ENCODE measurements around the gene EBF4. TPM values are rescaled to one million over a fixed set of nuclear protein-coding genes. Genes with fewer than 3 reads are reported as not detected.

EBF4 gene
- total RNA-seq, 1 experiment from 2014 or later, result 2.7 TPM

DNA sequence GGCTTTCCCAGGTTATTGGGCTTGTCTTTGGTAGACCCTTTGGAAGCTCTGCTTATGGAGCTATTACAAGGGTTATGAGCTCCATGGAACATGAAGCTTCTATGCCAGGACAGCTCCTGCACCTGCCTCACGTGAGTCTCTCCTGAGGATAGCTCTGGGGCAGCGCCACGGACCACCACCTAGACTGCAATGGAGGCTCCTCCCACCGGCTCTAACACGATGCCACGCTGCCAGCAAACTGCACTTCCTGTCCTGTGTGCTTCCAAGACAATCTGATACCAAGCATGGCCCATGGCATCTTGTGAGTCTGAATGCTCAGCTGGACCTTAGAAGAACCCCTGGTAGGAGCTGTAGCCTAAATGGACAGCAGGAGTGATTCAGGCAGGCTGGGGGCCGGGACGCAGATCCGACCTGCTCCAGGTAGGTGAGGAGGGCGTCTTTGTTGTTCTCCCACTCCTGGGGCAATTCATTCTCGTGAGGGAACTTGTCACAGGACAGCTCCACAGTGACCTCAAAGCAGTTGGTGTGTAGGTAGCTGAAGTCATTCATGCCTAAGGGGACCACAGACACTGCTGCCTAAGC is 102.4 kb downstream of the EBF4 start:
- Mint-ChIP-seq H3K27ac (no peak overlapping the region), H3K4me1 (peaks cover 13% of the 10 kb centered on the region), H3K36me3 (peaks cover 22% of the 10 kb centered on the region), H3K9me3 (no peaks in the 10 kb centered on the region), H3K4me3 (no peak overlapping the region), H3K27me3 (ENCODE audit: low read depth) (peaks cover 5% of the 10 kb centered on the region; the same call in 1 of the 2 replicates)
- TF ChIP-seq, protein P1, sequence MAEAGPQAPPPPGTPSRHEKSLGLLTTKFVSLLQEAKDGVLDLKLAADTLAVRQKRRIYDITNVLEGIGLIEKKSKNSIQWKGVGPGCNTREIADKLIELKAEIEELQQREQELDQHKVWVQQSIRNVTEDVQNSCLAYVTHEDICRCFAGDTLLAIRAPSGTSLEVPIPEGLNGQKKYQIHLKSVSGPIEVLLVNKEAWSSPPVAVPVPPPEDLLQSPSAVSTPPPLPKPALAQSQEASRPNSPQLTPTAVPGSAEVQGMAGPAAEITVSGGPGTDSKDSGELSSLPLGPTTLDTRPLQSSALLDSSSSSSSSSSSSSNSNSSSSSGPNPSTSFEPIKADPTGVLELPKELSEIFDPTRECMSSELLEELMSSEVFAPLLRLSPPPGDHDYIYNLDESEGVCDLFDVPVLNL (CRISPR knock-in tag; IDR thresholded peaks at IDR 0.05; ENCODE audit: borderline replicate concordance, low read depth), result no peak
- TF ChIP-seq ESRRA (CRISPR knock-in tag; IDR thresholded peaks at IDR 0.05; ENCODE audit: borderline replicate concordance) (no peak), HMGA2 (CRISPR knock-in tag; IDR thresholded peaks at IDR 0.05) (no peak), ZNF317 (CRISPR knock-in tag; IDR thresholded peaks at IDR 0.05; ENCODE audit: borderline replicate concordance, low read depth) (no peak), SP1 (CRISPR knock-in tag; conservative IDR thresholded peaks at IDR 0.05) (no peak), ZNF263 (CRISPR knock-in tag; IDR thresholded peaks at IDR 0.05; ENCODE audit: low read depth) (no peak), NR1H2 (CRISPR knock-in tag; IDR thresholded peaks at IDR 0.05) (no peak), ZNF416 (CRISPR knock-in tag; IDR thresholded peaks at IDR 0.05) (no peak)
- TF ChIP-seq, protein P2, sequence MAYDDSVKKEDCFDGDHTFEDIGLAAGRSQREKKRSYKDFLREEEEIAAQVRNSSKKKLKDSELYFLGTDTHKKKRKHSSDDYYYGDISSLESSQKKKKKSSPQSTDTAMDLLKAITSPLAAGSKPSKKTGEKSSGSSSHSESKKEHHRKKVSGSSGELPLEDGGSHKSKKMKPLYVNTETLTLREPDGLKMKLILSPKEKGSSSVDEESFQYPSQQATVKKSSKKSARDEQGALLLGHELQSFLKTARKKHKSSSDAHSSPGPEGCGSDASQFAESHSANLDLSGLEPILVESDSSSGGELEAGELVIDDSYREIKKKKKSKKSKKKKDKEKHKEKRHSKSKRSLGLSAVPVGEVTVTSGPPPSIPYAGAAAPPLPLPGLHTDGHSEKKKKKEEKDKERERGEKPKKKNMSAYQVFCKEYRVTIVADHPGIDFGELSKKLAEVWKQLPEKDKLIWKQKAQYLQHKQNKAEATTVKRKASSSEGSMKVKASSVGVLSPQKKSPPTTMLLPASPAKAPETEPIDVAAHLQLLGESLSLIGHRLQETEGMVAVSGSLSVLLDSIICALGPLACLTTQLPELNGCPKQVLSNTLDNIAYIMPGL (CRISPR knock-in tag; IDR thresholded peaks at IDR 0.05), result no peak
- ATAC-seq (no peak), DNase-seq (ENCODE audit: low spot score) (no peak)
- CTCF ChIA-PET, result interaction anchor here (0.7 to 1.0 kb wide), 2 partner anchors 57 to 106 kb away, joined by 3 read pairs; no protein-coding TSS in a partner anchor
- POLR2A ChIA-PET, result interaction anchor here (0.5 kb wide), 1 partner anchor 130 kb away, joined by 3 read pairs; no protein-coding TSS in a partner anchor

DNA sequence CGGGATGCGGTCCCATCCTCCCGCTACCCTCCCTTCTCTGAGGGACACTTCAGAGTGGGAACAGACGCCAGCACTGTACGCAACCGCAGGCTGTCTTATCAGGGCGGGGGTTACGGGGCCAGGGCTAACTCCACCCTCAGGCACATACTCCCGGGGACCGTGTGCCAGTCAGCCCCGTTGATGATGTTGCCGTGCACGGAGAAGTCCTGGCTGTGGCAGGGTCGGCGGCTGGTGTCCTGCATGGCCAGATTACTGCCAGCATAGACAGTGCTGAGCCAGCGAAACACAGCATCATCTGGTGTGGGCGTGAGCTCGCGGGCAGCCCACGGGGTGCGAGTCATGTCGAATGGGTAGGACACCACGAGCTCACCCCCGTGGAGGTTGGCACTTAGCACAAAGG is 102.9 kb downstream of the EBF4 start:
- no peaks in the 10 kb centered on the region for H3K9me3 Mint-ChIP-seq

More for the DNA sequence above, 102.9 kb downstream of the EBF4 start:
- peaks cover 22% of the 10 kb centered on the region for H3K36me3 Mint-ChIP-seq
- CTCF ChIA-PET, result interaction anchor here (0.7 to 1.0 kb wide), 2 partner anchors 57 to 107 kb away, joined by 3 read pairs; no protein-coding TSS in a partner anchor
- DNase-seq (ENCODE audit: low spot score) (no peak), ATAC-seq (no peak)
- peaks cover 14% of the 10 kb centered on the region for H3K4me1 Mint-ChIP-seq
- H3K4me3 Mint-ChIP-seq, result no peak overlapping the region
- POLR2A ChIA-PET, result interaction anchor here (0.5 kb wide), 1 partner anchor 131 kb away, joined by 3 read pairs; no protein-coding TSS in a partner anchor
- peaks cover 5% of the 10 kb centered on the region; the same call in 1 of the 2 replicates for H3K27me3 Mint-ChIP-seq (ENCODE audit: low read depth)
- TF ChIP-seq NFYB (CRISPR knock-in tag; conservative IDR thresholded peaks at IDR 0.05; ENCODE audit: low read depth) (no peak), FOXJ3 (CRISPR knock-in tag; IDR thresholded peaks at IDR 0.05; ENCODE audit: borderline replicate concordance) (no peak), ZNF416 (CRISPR knock-in tag; IDR thresholded peaks at IDR 0.05) (no peak), ZNF423 (CRISPR knock-in tag; IDR thresholded peaks at IDR 0.05) (no peak), KAT7 (CRISPR knock-in tag; IDR thresholded peaks at IDR 0.05; ENCODE audit: borderline replicate concordance) (no peak), NFE2L1 (CRISPR knock-in tag; IDR thresholded peaks at IDR 0.05) (no peak), FOXP1 (CRISPR knock-in tag; IDR thresholded peaks at IDR 0.05; ENCODE audit: borderline replicate concordance) (no peak), CBFB (CRISPR knock-in tag; IDR thresholded peaks at IDR 0.05; ENCODE audit: low read depth) (no peak)
- TF ChIP-seq, protein P3, sequence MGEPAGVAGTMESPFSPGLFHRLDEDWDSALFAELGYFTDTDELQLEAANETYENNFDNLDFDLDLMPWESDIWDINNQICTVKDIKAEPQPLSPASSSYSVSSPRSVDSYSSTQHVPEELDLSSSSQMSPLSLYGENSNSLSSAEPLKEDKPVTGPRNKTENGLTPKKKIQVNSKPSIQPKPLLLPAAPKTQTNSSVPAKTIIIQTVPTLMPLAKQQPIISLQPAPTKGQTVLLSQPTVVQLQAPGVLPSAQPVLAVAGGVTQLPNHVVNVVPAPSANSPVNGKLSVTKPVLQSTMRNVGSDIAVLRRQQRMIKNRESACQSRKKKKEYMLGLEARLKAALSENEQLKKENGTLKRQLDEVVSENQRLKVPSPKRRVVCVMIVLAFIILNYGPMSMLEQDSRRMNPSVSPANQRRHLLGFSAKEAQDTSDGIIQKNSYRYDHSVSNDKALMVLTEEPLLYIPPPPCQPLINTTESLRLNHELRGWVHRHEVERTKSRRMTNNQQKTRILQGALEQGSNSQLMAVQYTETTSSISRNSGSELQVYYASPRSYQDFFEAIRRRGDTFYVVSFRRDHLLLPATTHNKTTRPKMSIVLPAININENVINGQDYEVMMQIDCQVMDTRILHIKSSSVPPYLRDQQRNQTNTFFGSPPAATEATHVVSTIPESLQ (CRISPR knock-in tag; IDR thresholded peaks at IDR 0.05), result no peak
- TF ChIP-seq, protein P4, sequence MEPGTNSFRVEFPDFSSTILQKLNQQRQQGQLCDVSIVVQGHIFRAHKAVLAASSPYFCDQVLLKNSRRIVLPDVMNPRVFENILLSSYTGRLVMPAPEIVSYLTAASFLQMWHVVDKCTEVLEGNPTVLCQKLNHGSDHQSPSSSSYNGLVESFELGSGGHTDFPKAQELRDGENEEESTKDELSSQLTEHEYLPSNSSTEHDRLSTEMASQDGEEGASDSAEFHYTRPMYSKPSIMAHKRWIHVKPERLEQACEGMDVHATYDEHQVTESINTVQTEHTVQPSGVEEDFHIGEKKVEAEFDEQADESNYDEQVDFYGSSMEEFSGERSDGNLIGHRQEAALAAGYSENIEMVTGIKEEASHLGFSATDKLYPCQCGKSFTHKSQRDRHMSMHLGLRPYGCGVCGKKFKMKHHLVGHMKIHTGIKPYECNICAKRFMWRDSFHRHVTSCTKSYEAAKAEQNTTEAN (CRISPR knock-in tag; IDR thresholded peaks at IDR 0.05), result no peak
- TF ChIP-seq, protein P5, sequence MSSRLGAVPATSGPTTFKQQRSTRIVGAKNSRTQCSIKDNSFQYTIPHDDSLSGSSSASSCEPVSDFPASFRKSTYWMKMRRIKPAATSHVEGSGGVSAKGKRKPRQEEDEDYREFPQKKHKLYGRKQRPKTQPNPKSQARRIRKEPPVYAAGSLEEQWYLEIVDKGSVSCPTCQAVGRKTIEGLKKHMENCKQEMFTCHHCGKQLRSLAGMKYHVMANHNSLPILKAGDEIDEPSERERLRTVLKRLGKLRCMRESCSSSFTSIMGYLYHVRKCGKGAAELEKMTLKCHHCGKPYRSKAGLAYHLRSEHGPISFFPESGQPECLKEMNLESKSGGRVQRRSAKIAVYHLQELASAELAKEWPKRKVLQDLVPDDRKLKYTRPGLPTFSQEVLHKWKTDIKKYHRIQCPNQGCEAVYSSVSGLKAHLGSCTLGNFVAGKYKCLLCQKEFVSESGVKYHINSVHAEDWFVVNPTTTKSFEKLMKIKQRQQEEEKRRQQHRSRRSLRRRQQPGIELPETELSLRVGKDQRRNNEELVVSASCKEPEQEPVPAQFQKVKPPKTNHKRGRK (CRISPR knock-in tag; IDR thresholded peaks at IDR 0.05; ENCODE audit: borderline replicate concordance), result no peak
- TF ChIP-seq, protein P6, sequence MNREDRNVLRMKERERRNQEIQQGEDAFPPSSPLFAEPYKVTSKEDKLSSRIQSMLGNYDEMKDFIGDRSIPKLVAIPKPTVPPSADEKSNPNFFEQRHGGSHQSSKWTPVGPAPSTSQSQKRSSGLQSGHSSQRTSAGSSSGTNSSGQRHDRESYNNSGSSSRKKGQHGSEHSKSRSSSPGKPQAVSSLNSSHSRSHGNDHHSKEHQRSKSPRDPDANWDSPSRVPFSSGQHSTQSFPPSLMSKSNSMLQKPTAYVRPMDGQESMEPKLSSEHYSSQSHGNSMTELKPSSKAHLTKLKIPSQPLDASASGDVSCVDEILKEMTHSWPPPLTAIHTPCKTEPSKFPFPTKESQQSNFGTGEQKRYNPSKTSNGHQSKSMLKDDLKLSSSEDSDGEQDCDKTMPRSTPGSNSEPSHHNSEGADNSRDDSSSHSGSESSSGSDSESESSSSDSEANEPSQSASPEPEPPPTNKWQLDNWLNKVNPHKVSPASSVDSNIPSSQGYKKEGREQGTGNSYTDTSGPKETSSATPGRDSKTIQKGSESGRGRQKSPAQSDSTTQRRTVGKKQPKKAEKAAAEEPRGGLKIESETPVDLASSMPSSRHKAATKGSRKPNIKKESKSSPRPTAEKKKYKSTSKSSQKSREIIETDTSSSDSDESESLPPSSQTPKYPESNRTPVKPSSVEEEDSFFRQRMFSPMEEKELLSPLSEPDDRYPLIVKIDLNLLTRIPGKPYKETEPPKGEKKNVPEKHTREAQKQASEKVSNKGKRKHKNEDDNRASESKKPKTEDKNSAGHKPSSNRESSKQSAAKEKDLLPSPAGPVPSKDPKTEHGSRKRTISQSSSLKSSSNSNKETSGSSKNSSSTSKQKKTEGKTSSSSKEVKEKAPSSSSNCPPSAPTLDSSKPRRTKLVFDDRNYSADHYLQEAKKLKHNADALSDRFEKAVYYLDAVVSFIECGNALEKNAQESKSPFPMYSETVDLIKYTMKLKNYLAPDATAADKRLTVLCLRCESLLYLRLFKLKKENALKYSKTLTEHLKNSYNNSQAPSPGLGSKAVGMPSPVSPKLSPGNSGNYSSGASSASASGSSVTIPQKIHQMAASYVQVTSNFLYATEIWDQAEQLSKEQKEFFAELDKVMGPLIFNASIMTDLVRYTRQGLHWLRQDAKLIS (CRISPR knock-in tag; IDR thresholded peaks at IDR 0.05; ENCODE audit: borderline replicate concordance), result no peak
- H3K27ac Mint-ChIP-seq, result no peak overlapping the region
